NCI-H1436 (cell line): ENCODE data around the gene IFT52.

Experiments used
- DNase-seq: peaks from one replicate; lab custom pipeline; 2025; lab: John Stamatoyannopoulos, UW

The IFT52 gene

DNA sequence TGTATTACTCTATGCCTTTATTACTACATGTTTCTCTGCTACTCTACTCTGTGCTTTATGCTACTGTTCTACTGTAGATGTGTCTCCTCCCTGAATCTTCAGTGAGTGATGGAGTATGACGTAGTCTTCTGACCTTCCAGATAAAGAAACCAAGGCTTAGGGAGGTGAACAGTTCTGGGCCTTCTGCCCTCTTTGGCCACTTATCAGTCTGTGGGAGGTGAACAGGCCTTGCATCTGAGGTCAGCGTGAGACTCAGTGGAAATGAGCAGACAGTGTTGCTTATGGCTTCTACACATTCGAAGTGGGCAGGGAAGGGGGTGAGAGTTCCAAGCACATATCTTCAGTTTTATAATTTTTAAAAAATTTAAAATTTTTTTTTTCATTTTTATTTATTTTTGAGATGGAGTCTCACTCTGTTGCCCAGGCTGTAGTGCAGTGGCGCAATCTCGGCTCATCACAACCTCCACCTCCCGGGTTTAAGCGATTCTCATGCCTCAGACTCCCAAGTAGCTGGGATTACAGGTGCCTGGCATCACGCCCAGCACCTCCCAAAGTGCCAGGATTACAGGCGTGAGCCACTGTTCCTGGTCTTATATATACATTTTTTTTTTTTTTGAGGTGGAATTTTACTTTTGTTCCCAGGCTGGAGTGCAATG lies 100.3 kb downstream of the IFT52 start:
- no peak for DNase-seq

DNA sequence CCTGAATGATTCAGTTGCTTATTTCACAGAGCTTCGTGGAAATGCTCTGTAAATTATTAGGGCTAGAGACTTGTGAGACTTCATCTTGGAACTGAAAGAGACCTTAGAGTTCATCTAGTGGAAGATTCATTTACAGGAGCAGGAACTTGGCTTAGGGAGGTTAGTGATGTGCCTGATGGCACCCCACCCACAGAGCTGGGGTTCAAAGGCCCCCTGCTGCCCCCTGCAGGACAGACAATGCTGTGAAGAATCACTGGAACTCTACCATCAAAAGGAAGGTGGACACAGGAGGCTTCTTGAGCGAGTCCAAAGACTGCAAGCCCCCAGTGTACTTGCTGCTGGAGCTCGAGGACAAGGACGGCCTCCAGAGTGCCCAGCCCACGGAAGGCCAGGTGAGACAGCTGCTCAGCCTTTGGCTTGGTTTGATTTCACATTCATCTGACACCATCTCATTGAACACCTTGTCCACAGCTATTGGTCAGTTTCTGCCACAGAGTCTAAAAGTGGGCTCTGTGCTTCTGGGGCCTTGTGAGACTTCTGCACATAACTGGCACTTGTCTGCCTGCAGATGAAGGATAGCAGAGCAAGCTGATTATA lies 101.3 kb downstream of the IFT52 start:
- DNase-seq: peak; percentile 2

DNA sequence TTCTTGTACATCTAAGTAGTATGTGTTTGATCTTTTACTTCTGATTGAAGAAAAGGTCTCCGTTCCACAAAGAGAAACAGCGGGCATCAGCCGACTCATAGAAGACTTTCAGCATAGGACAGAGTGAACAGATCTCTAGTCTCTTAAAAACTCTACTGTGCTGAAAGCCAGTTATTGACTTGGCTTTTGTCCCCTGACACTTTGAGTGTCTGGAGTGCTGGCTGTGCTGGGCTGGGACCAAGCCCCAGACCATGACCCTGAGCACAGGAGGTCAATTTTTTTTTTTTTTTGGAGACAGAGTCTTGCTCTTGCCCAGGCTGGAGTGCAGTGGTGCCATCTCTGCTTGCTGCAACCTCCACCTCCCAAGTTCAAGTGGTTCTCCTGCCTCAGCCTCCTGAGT lies 104.0 kb downstream of the IFT52 start:
- DNase-seq: no peak

DNA sequence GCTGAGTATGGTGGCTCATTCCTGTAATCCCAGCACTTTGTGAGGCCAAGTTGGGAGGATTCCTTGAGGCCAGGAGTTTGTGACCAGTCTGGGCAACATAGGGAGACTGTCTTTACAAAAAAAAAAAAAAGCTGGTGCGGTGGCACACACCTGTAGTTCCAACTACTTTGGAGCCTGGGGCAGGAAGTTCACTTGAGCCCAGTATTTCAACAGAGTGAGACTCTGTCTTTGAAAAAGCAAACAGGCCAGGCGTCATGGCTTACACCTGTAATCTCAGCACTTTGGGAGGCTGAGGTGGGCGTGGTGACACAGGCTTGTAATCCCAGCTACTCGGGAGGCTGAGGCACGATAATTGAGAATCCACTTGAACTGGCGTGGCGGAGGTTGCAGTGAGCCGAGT lies 104.8 kb downstream of the IFT52 start:
- no peak for DNase-seq
